ENCODE measurements around the gene RNF186.

Gene RNF186

DNA sequence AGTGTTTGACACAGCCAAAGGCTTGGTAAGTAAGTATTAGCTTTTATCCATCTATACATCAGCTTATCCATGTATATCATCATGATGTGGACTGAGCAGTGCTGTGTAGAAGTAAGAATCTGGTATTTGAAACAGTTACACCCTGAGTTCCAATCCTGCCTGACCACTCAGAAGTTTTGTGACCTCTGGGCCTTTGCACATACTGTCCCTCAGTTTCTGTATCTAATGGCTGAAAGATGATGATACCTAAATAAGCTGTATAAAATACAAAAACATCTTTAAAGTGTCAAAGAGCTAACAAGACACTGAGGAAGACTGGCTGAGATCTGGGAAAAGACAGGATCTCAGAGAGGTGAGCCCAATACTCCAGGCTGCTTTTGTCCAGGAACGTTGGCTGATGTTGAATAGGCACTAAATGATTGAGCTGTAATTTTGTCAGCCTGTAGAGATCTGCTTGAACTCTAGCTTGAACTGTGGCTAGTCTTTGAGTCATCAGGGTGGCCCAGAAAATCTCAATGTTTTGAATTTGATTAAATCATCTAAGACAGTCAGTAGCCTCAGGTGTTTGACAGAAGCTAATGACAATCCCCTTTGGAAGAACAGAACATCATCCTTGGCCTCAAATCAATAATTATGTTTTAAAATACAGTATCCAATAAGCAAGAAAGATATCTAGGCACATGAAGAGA, 46.9 kb upstream of the RNF186 start:
- no peak overlapping the region for H3K4me2 ChIP-seq (ENCODE audit: low read depth, low read length, poor library complexity, severe bottlenecking)
- H3K36me3 ChIP-seq (ENCODE audit: insufficient read depth, low read length): no peaks in the 10 kb centered on the region
- peaks cover 2% of the 10 kb centered on the region; the same call in 1 of the 2 replicates for H3K9me3 ChIP-seq (ENCODE audit: insufficient read depth, low read depth, low read length)
- no peaks in the 10 kb centered on the region for H3K4me1 ChIP-seq (ENCODE audit: insufficient read depth, low read length, poor library complexity, severe bottlenecking)
- H3K4me3 ChIP-seq (ENCODE audit: low read length, poor library complexity, severe bottlenecking): no peak overlapping the region
- no peaks in the 10 kb centered on the region for H3K27me3 ChIP-seq (ENCODE audit: insufficient read depth, low read length, poor library complexity, severe bottlenecking)
- no peaks in the 10 kb centered on the region for H3K79me2 ChIP-seq (ENCODE audit: insufficient read depth, low read length)
- no peak overlapping the region for H2AFZ ChIP-seq (ENCODE audit: low read length)
- H3K9me2 ChIP-seq (replicated peaks; ENCODE audit: low read depth, low read length): no peaks in the 10 kb centered on the region
- H4K20me1 ChIP-seq (ENCODE audit: insufficient read depth, low read length, poor library complexity, severe bottlenecking): no peaks in the 10 kb centered on the region
- H3F3A ChIP-seq (ENCODE audit: low read depth): no peaks in the 10 kb centered on the region
- TF ChIP-seq EZH2phosphoT487 (IDR thresholded peaks at IDR 0.05; ENCODE audit: borderline replicate concordance): no peak
- TF ChIP-seq, protein P1, sequence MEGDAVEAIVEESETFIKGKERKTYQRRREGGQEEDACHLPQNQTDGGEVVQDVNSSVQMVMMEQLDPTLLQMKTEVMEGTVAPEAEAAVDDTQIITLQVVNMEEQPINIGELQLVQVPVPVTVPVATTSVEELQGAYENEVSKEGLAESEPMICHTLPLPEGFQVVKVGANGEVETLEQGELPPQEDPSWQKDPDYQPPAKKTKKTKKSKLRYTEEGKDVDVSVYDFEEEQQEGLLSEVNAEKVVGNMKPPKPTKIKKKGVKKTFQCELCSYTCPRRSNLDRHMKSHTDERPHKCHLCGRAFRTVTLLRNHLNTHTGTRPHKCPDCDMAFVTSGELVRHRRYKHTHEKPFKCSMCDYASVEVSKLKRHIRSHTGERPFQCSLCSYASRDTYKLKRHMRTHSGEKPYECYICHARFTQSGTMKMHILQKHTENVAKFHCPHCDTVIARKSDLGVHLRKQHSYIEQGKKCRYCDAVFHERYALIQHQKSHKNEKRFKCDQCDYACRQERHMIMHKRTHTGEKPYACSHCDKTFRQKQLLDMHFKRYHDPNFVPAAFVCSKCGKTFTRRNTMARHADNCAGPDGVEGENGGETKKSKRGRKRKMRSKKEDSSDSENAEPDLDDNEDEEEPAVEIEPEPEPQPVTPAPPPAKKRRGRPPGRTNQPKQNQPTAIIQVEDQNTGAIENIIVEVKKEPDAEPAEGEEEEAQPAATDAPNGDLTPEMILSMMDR (conservative IDR thresholded peaks at IDR 0.05; ENCODE audit: low read length): no peak
- H3K9ac ChIP-seq (ENCODE audit: low read depth, low read length, poor library complexity, severe bottlenecking): no peak overlapping the region

DNA sequence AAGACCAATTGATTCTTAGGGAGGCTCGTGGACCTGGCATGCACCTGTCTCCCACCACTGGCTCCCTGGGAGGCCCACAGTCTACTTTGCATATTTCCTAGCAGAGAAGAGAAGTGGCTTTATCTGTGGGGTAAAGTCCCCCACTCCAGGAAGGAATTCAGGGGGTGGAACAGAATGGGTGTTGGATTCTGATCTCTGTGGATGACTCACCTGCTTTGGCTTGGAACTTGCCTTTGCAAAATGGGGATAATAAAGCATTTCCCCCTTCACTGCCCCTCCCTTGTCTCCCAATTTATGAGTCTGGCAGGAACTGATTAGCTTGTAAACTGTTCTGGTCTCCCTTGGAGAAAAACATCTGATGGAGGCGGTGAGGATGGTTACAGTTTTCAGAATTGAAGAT, 46.0 kb upstream of the RNF186 start:
- H4K20me1 ChIP-seq (ENCODE audit: insufficient read depth, low read length, poor library complexity, severe bottlenecking): no peaks in the 10 kb centered on the region
- no peak overlapping the region for H3K4me2 ChIP-seq (ENCODE audit: low read depth, low read length, poor library complexity, severe bottlenecking)
- no peak overlapping the region for H3K9ac ChIP-seq (ENCODE audit: low read depth, low read length, poor library complexity, severe bottlenecking)
- H3K4me3 ChIP-seq (ENCODE audit: low read length, poor library complexity, severe bottlenecking): no peak overlapping the region
- no peaks in the 10 kb centered on the region for H3K9me2 ChIP-seq (replicated peaks; ENCODE audit: low read depth, low read length)
- no peak for TF ChIP-seq EZH2phosphoT487 (IDR thresholded peaks at IDR 0.05; ENCODE audit: borderline replicate concordance)
- TF ChIP-seq, protein P1 (conservative IDR thresholded peaks at IDR 0.05; ENCODE audit: low read length): no peak
- H3K36me3 ChIP-seq (ENCODE audit: insufficient read depth, low read length): no peaks in the 10 kb centered on the region
- no peaks in the 10 kb centered on the region for H3F3A ChIP-seq (ENCODE audit: low read depth)
- no peaks in the 10 kb centered on the region for H3K4me1 ChIP-seq (ENCODE audit: insufficient read depth, low read length, poor library complexity, severe bottlenecking)
- H3K27me3 ChIP-seq (ENCODE audit: insufficient read depth, low read length, poor library complexity, severe bottlenecking): no peaks in the 10 kb centered on the region
- H2AFZ ChIP-seq (ENCODE audit: low read length): no peak overlapping the region
- H3K79me2 ChIP-seq (ENCODE audit: insufficient read depth, low read length): no peaks in the 10 kb centered on the region
- H3K9me3 ChIP-seq (ENCODE audit: insufficient read depth, low read depth, low read length): peaks cover 2% of the 10 kb centered on the region; the same call in 1 of the 2 replicates

DNA sequence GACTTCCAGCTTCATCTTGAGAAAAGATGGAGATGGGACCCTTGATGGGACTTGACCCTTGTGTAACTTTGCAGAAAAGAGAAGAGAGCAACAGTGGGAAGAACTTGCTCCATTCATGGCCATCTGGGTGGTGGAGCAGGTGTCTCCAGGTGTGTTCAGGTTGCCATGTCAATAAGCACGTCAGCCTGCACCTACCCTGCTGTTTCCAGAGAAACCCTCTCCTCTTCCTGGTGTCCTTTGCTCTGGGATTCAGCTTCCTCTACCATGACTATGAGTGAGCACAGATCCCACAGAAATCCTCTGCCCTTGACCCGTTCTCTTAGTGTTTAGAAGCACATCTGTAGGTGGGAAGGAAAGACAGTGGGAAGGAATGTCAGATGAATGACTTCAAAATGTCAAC, 45.3 kb upstream of the RNF186 start:
- H3K9me3 ChIP-seq (ENCODE audit: insufficient read depth, low read depth, low read length): peaks cover 2% of the 10 kb centered on the region; the same call in 1 of the 2 replicates
- H3K9ac ChIP-seq (ENCODE audit: low read depth, low read length, poor library complexity, severe bottlenecking): no peak overlapping the region
- H3K27me3 ChIP-seq (ENCODE audit: insufficient read depth, low read length, poor library complexity, severe bottlenecking): no peaks in the 10 kb centered on the region
- H3K4me3 ChIP-seq (ENCODE audit: low read length, poor library complexity, severe bottlenecking): no peak overlapping the region
- no peaks in the 10 kb centered on the region for H3F3A ChIP-seq (ENCODE audit: low read depth)
- no peak overlapping the region for H3K4me2 ChIP-seq (ENCODE audit: low read depth, low read length, poor library complexity, severe bottlenecking)
- H3K9me2 ChIP-seq (replicated peaks; ENCODE audit: low read depth, low read length): no peaks in the 10 kb centered on the region
- H3K36me3 ChIP-seq (ENCODE audit: insufficient read depth, low read length): no peaks in the 10 kb centered on the region
- H4K20me1 ChIP-seq (ENCODE audit: insufficient read depth, low read length, poor library complexity, severe bottlenecking): no peaks in the 10 kb centered on the region
- no peaks in the 10 kb centered on the region for H3K4me1 ChIP-seq (ENCODE audit: insufficient read depth, low read length, poor library complexity, severe bottlenecking)
- no peak overlapping the region for H2AFZ ChIP-seq (ENCODE audit: low read length)
- no peaks in the 10 kb centered on the region for H3K79me2 ChIP-seq (ENCODE audit: insufficient read depth, low read length)
- TF ChIP-seq, protein P1 (conservative IDR thresholded peaks at IDR 0.05; ENCODE audit: low read length): no peak
- no peak for TF ChIP-seq EZH2phosphoT487 (IDR thresholded peaks at IDR 0.05; ENCODE audit: borderline replicate concordance)
